RWPE2 (cell line): ENCODE measurements around the gene LAMB2.

Experiments used
- ATAC-seq: fragments of 200-7000 bp; cut with Tn5 transposase; 3 replicates; pipeline ENCODE4 v1.9.1; 2021; ENCODE audit warnings: low read depth
- DNase-seq: peaks from one replicate; pipeline ENCODE4 v3.0.0-alpha.2; 2020; ENCODE audit warnings: low spot score
- H3K27ac ChIP-seq: fragments of 450-650 bp; 2 replicates; pipeline ENCODE4 v1.5.1; 2017; ENCODE audit warnings: mild to moderate bottlenecking; ENCODE audit not compliant: poor library complexity, severe bottlenecking
- H3K27me3 ChIP-seq: fragments of 250-450 bp; sonication (Bioruptor Pico); 2 replicates; pipeline ENCODE4 v1.5.1; 2021; ENCODE audit warnings: mild to moderate bottlenecking, moderate library complexity; ENCODE audit not compliant: insufficient read depth, poor library complexity, severe bottlenecking
- H3K36me3 ChIP-seq: fragments of 250-450 bp; sonication (Bioruptor Pico); 2 replicates; pipeline ENCODE4 v1.5.1; 2020; ENCODE audit warnings: low read depth, mild to moderate bottlenecking, moderate library complexity
- H3K4me1 ChIP-seq: fragments of 250-450 bp; sonication (Bioruptor Pico); 2 replicates; pipeline ENCODE4 v1.5.1; 2021; ENCODE audit warnings: mild to moderate bottlenecking, moderate library complexity; ENCODE audit not compliant: insufficient read depth, poor library complexity, severe bottlenecking
- H3K4me3 ChIP-seq: fragments of 250-450 bp; sonication (Bioruptor Pico); 2 replicates; pipeline ENCODE4 v1.5.1; 2021; ENCODE audit warnings: mild to moderate bottlenecking, moderate library complexity; ENCODE audit not compliant: severe bottlenecking
- H3K9me3 ChIP-seq: fragments of 250-450 bp; sonication (Bioruptor Pico); 2 replicates; pipeline ENCODE4 v1.5.1; 2021; ENCODE audit warnings: mild to moderate bottlenecking, moderate library complexity; ENCODE audit not compliant: severe bottlenecking
- CTCF ChIP-seq: fragments of 450-650 bp; IDR thresholded peaks from one replicate; pipeline ENCODE4 v1.5.1; 2017; ENCODE audit warnings: mild to moderate bottlenecking, moderate library complexity; ENCODE audit not compliant: poor library complexity, severe bottlenecking

LAMB2 gene

GRCh38 chr3:49132437-49133225 lies at the start of gene LAMB2:
Gene LAMB2, minus strand, starts transcription at chr3:49133050. Its CDS starts 183 bp downstream, at chr3:49132867.
- H3K36me3 ChIP-seq: no peaks in the 10 kb centered on the region
- H3K4me3 ChIP-seq: peak within 1 kb of the TSS; percentile 25
- DNase-seq: no peak
- H3K27ac ChIP-seq: no peak within 1 kb of the TSS
- H3K9me3 ChIP-seq: no peaks in the 10 kb centered on the region
- peak; percentile 17; the same call in 1 of the 3 replicates for ATAC-seq
- H3K27me3 ChIP-seq: no peaks in the 10 kb centered on the region
- H3K4me1 ChIP-seq: no peaks in the 10 kb centered on the region
- TF ChIP-seq CTCF: no peak

GRCh38 chr3:49181351-49181750 lies 48.5 kb upstream of the LAMB2 start:
- H3K36me3 ChIP-seq: no peaks in the 10 kb centered on the region
- ATAC-seq (no peak), DNase-seq (no peak)
- no peaks in the 10 kb centered on the region for H3K4me1 ChIP-seq
- no peaks in the 10 kb centered on the region for H3K27me3 ChIP-seq
- no peak overlapping the region for H3K27ac ChIP-seq
- no peaks in the 10 kb centered on the region for H3K9me3 ChIP-seq
- no peak overlapping the region for H3K4me3 ChIP-seq
- TF ChIP-seq CTCF: no peak

GRCh38 chr3:49180116-49180515 lies 47.3 kb upstream of the LAMB2 start:
- H3K36me3 ChIP-seq: no peaks in the 10 kb centered on the region
- no peak for TF ChIP-seq CTCF
- no peaks in the 10 kb centered on the region for H3K27me3 ChIP-seq
- H3K4me1 ChIP-seq: no peaks in the 10 kb centered on the region
- H3K27ac ChIP-seq: no peak overlapping the region
- DNase-seq: no peak
- ATAC-seq: no peak
- no peak overlapping the region for H3K4me3 ChIP-seq
- H3K9me3 ChIP-seq: no peaks in the 10 kb centered on the region

- no peaks in the 10 kb centered on the region for H3K9me3 ChIP-seq
- no peak for ATAC-seq
- no peaks in the 10 kb centered on the region for H3K4me1 ChIP-seq
- DNase-seq: no peak
- no peak overlapping the region for H3K4me3 ChIP-seq
- H3K27me3 ChIP-seq: no peaks in the 10 kb centered on the region
- H3K36me3 ChIP-seq: no peaks in the 10 kb centered on the region
- H3K27ac ChIP-seq: no peak overlapping the region
- no peak for TF ChIP-seq CTCF
These were observed 44.2 kb upstream of the LAMB2 start for GRCh38 chr3:49177073-49177472.

GRCh38 chr3:49175530-49175929 lies 42.7 kb upstream of the LAMB2 start:
- DNase-seq (no peak), ATAC-seq (no peak)
- H3K9me3 ChIP-seq: no peaks in the 10 kb centered on the region
- no peaks in the 10 kb centered on the region for H3K36me3 ChIP-seq
- no peak overlapping the region for H3K27ac ChIP-seq
- TF ChIP-seq CTCF: no peak
- no peaks in the 10 kb centered on the region for H3K27me3 ChIP-seq
- H3K4me1 ChIP-seq: no peaks in the 10 kb centered on the region
- no peak overlapping the region for H3K4me3 ChIP-seq
